GM23248 (cell line): ENCODE data around the gene APOBEC3H. TPM values are rescaled to one million over a fixed set of nuclear protein-coding genes. Genes with fewer than 3 reads are reported as not detected.
"Not testable (repeated sequence)": the region's sequence is repeated elsewhere in the genome, so short reads cannot be mapped to it uniquely, and the experiment has no call there.

ENCODE experiments used
- DNase-seq: peaks from one replicate; pipeline ENCODE4 v3.0.0-alpha.2; 2015
- H2AFZ ChIP-seq: fragments of 200-600 bp; sonication (generic); 2 replicates; pipeline ENCODE4 v1.6.1; 2016; ENCODE audit warnings: antibody characterized with exemption
- H3F3A ChIP-seq: fragments of 200-600 bp; sonication (generic); 2 replicates; pipeline ENCODE4 v1.6.1; 2016; ENCODE audit warnings: mild to moderate bottlenecking, antibody characterized with exemption, mixed run types; ENCODE audit not compliant: insufficient read depth
- H3K27ac ChIP-seq: fragments of 200-600 bp; sonication (generic); 2 replicates; pipeline ENCODE4 v1.5.1; 2016; ENCODE audit warnings: mild to moderate bottlenecking
- H3K27me3 ChIP-seq: fragments of 200-600 bp; sonication (generic); replicated peaks from 2 replicates; pipeline ENCODE4 v1.6.1; 2016; ENCODE audit warnings: mild to moderate bottlenecking; ENCODE audit not compliant: insufficient read depth
- H3K36me3 ChIP-seq: fragments of 200-600 bp; sonication (generic); 2 replicates; pipeline ENCODE4 v1.6.1; 2016; ENCODE audit warnings: low read depth, mild to moderate bottlenecking
- H3K4me1 ChIP-seq: fragments of 200-600 bp; sonication (generic); 2 replicates; pipeline ENCODE4 v1.6.1; 2016; ENCODE audit warnings: mild to moderate bottlenecking; ENCODE audit not compliant: insufficient read depth
- H3K4me2 ChIP-seq: fragments of 200-600 bp; sonication (generic); one replicate; pipeline ENCODE4 v1.6.1; 2016; ENCODE audit warnings: mild to moderate bottlenecking; ENCODE audit not compliant: unreplicated experiment
- H3K4me3 ChIP-seq: fragments of 200-600 bp; sonication (generic); 2 replicates; pipeline ENCODE4 v1.5.1; 2016; ENCODE audit warnings: mild to moderate bottlenecking
- H3K79me2 ChIP-seq: fragments of 200-600 bp; sonication (generic); 2 replicates; pipeline ENCODE4 v1.6.1; 2016; ENCODE audit warnings: mild to moderate bottlenecking; ENCODE audit not compliant: insufficient read depth
- H3K9ac ChIP-seq: fragments of 200-600 bp; sonication (generic); 2 replicates; pipeline ENCODE4 v1.6.1; 2016; ENCODE audit warnings: mild to moderate bottlenecking
- H3K9me2 ChIP-seq: fragments of 200-600 bp; sonication (generic); 2 replicates; pipeline ENCODE4 v1.6.1; 2016; ENCODE audit warnings: mixed run types, mild to moderate bottlenecking, moderate library complexity; ENCODE audit not compliant: insufficient read depth
- H3K9me3 ChIP-seq: fragments of 200-600 bp; sonication (generic); one replicate; pipeline ENCODE4 v1.6.1; 2017; ENCODE audit warnings: low read depth
- H4K20me1 ChIP-seq: fragments of 200-600 bp; sonication (generic); 2 replicates; pipeline ENCODE4 v1.6.0; 2016; ENCODE audit not compliant: insufficient read depth
- EZH2 ChIP-seq: fragments of 200-600 bp; sonication (generic); IDR thresholded peaks from 2 replicates; pipeline ENCODE4 v1.6.1; 2018; ENCODE audit warnings: antibody characterized with exemption, mild to moderate bottlenecking; ENCODE audit not compliant: insufficient read depth, poor library complexity, severe bottlenecking
- EZH2phosphoT487 ChIP-seq: fragments of 200-600 bp; sonication (generic); IDR thresholded peaks from 2 replicates; pipeline ENCODE4 v1.6.1; 2018; ENCODE audit warnings: antibody characterized with exemption, moderate library complexity, mild to moderate bottlenecking, low read depth; ENCODE audit not compliant: insufficient read depth
- WGBS, 2 experiments: methylation state at CpG; one replicate each; pipeline ENCODE4 v1.1.6; 2015 to 2017; ENCODE audit warnings: low lambda C conversion rate in 2 of 2, low coverage in 1 of 2; ENCODE audit errors: missing lambda C conversion rate in 2 of 2; 5-methylcytosine and 5-hydroxymethylcytosine counted together
- in situ Hi-C: fragments of 300-500 bp; cut with MboI; formaldehyde crosslinking; loops from 2 replicates; pipeline ENCODE4 v1.15.0; 2020
- polyA plus RNA-seq: library from polyadenylated mRNA; unstranded; fragments of >200 nt; fragmentation: Nextera tagmentation; extraction: Ambion mirVana; gene quantifications from 2 replicates; pipeline ENCODE4 v1.2.1, GENCODE V29; 2016
- total RNA-seq: library from RNA; depleted of rRNA; stranded (reverse); fragments of >200 nt; shearing (Covaris generic); gene quantifications from 2 replicates; pipeline ENCODE4 v1.2.3, GENCODE V29; 2014

The APOBEC3H gene
- total and polyA plus RNA-seq, 2 experiments from 2014 or later: not detected

- Histone ChIP-seq H2AFZ (no peak overlapping the region), H3K79me2 (no peaks in the 10 kb centered on the region), H3K36me3 (no peaks in the 10 kb centered on the region), H3K9me3 (no peaks in the 10 kb centered on the region), H3K27ac (no peak overlapping the region), H3K4me1 (no peaks in the 10 kb centered on the region), H3F3A (no peaks in the 10 kb centered on the region), H3K9me2 (no peaks in the 10 kb centered on the region), H3K4me3 (no peak overlapping the region), H3K4me2 (no peak overlapping the region), H4K20me1 (no peaks in the 10 kb centered on the region), H3K9ac (no peak overlapping the region), H3K27me3 (0 out of 2 replicates have a peak, but pooled peaks cover 4% of the 10 kb centered on the region)
- WGBS, 2 experiments: 46 to 47% methylated on average over 2 of the region's 2 CpGs
- in situ Hi-C loops: no loop called here
- TF ChIP-seq EZH2phosphoT487: no peak
- TF ChIP-seq EZH2: no peak
- DNase-seq: no peak
Measured at GRCh38 chr22:39073981-39074380, 23.1 kb upstream of the APOBEC3H start.

GRCh38 chr22:39076155-39077025, 20.7 kb upstream of the APOBEC3H start:
- DNase-seq, H3K36me3 ChIP-seq, H3K9ac ChIP-seq, H3K4me1 ChIP-seq, H3F3A ChIP-seq, H3K4me2 ChIP-seq, H3K4me3 ChIP-seq, H3K27ac ChIP-seq, H3K79me2 ChIP-seq, H3K9me2 ChIP-seq, in situ Hi-C loops, H3K9me3 ChIP-seq, H4K20me1 ChIP-seq, H3K27me3 ChIP-seq: not testable (repeated sequence)
- H2AFZ ChIP-seq: 0 out of 2 replicates have a peak overlapping the region, but pooled peaks have one; percentile 86
- WGBS, 2 experiments: 37 to 85% methylated on average over 8 to 17 of the region's 24 CpGs

- WGBS, 2 experiments: 5 to 12% methylated on average over 7 to 15 of the region's 17 CpGs
- peak within 1 kb of the TSS; percentile 35; the same call in 1 of the 2 replicates for H3K27ac ChIP-seq
- H3K9ac ChIP-seq: peak within 1 kb of the TSS; percentile 78
- H3K36me3 ChIP-seq, H3K79me2 ChIP-seq, H3K4me1 ChIP-seq, H3K9me3 ChIP-seq, H4K20me1 ChIP-seq, H3F3A ChIP-seq, in situ Hi-C loops, H3K9me2 ChIP-seq, H3K27me3 ChIP-seq: not testable (repeated sequence)
- H3K4me2 ChIP-seq: peak within 1 kb of the TSS; percentile 88
- H2AFZ ChIP-seq: peak within 1 kb of the TSS; percentile 86
- DNase-seq: peak; percentile 69
- H3K4me3 ChIP-seq: peak within 1 kb of the TSS; percentile 79
Measured at GRCh38 chr22:39077026-39077840, 19.8 kb upstream of the APOBEC3H start, which contains the start of gene APOBEC3G. APOBEC3G (plus strand) TSS chr22:39077275; CDS start chr22:39077362, 87 bp downstream.

- not testable (repeated sequence) for DNase-seq
- 79% methylated on average over 12 of the region's 12 CpGs for WGBS, 2 experiments
- peak overlapping the region; percentile 79 for H3K4me3 ChIP-seq
Measured at GRCh38 chr22:39077912-39078311, 19.1 kb upstream of the APOBEC3H start.

More at GRCh38 chr22:39077912-39078311, 19.1 kb upstream of the APOBEC3H start:
- in situ Hi-C loops, H3K36me3 ChIP-seq, H3K4me1 ChIP-seq, H3K27me3 ChIP-seq, H3K79me2 ChIP-seq, H3K27ac ChIP-seq, H4K20me1 ChIP-seq, H3F3A ChIP-seq, H3K4me2 ChIP-seq, H3K9me2 ChIP-seq, H3K9me3 ChIP-seq, H3K9ac ChIP-seq: not testable (repeated sequence)
- peak overlapping the region; percentile 86; the same call in 1 of the 2 replicates for H2AFZ ChIP-seq
